ENCODE data around the gene CDK3. TPM values are rescaled to one million over a fixed set of nuclear protein-coding genes. Genes with fewer than 3 reads are reported as not detected.

CDK3 gene
- total RNA-seq, 1 experiment from 2014 or later, result 11.7 TPM

- Histone ChIP-seq H3K4ac (ENCODE audit: low read depth, low read length) (no peak overlapping the region), H2BK12ac (ENCODE audit: insufficient read length, low read depth, low read length) (no peak overlapping the region), H3K4me2 (ENCODE audit: insufficient read depth, insufficient read length, low read length) (no peak overlapping the region), H3T11ph (ENCODE audit: low read length) (no peak overlapping the region), H3K23me2 (ENCODE audit: insufficient read length, low read depth, low read length, poor library complexity, severe bottlenecking) (peaks cover 11% of the 10 kb centered on the region), H3K9ac (ENCODE audit: extremely low read depth, insufficient read length, low read length) (no peak overlapping the region), H3K9me3 (ENCODE audit: control insufficient read depth, low read depth, low read length) (no peaks in the 10 kb centered on the region), H2AFZ (ENCODE audit: low read length) (no peak overlapping the region), H4K20me1 (ENCODE audit: control insufficient read depth, insufficient read depth, insufficient read length) (no peaks in the 10 kb centered on the region), H2BK20ac (ENCODE audit: low read depth, low read length, poor library complexity, severe bottlenecking) (no peak overlapping the region), H4K8ac (replicated peaks; ENCODE audit: insufficient read length, low read depth, low read length) (no peak overlapping the region), H3K23ac (ENCODE audit: insufficient read length, low read depth, low read length) (no peak overlapping the region), H3K79me2 (ENCODE audit: insufficient read depth, low read length) (no peaks in the 10 kb centered on the region), H3K79me1 (ENCODE audit: insufficient read depth, low read depth, low read length, poor library complexity, severe bottlenecking) (no peaks in the 10 kb centered on the region), H2BK15ac (ENCODE audit: low read depth, low read length) (no peak overlapping the region), H2AK5ac (ENCODE audit: insufficient read length, low read length) (no peak overlapping the region), H3K14ac (ENCODE audit: insufficient read depth, low read length) (no peak overlapping the region), H4K91ac (ENCODE audit: insufficient read length, low read depth, low read length) (no peak overlapping the region), H2BK5ac (ENCODE audit: insufficient read length, low read length) (no peak overlapping the region), H3K18ac (ENCODE audit: insufficient read length, low read depth, low read length) (no peak overlapping the region), H3K27ac (ENCODE audit: insufficient read length, low read depth, low read length) (no peak overlapping the region), H3K4me1 (ENCODE audit: insufficient read depth, low read length) (no peaks in the 10 kb centered on the region), H2BK120ac (ENCODE audit: low read depth, low read length, poor library complexity, severe bottlenecking) (no peak overlapping the region), H3K56ac (ENCODE audit: insufficient read length, low read depth, low read length) (no peak overlapping the region), H4K5ac (ENCODE audit: insufficient read length, low read depth, low read length) (no peak overlapping the region), H3K27me3 (ENCODE audit: insufficient read depth, low read length) (no peaks in the 10 kb centered on the region)
- Mint-ChIP-seq H3K9me3 (no peaks in the 10 kb centered on the region), H3K27ac (peak overlapping the region in 1 of 3 experiments; percentile 64; a peak in 1 of 7 replicates), H3K27me3 (ENCODE audit: low read depth) (no peaks in the 10 kb centered on the region), H3K4me3 (no peak overlapping the region), H3K36me3 (ENCODE audit: insufficient read depth in 1 of 3, low read depth in 3 of 3) (peaks cover 12 to 41% (median 37%) of the 10 kb centered on the region in 3 experiments; a peak in 6 of 7 replicates), H3K4me1 (peaks cover 25 to 27% of the 10 kb centered on the region in 2 experiments)
- DNase-seq, result no peak
- no CpG with 5 or more reads among the region's 5 CpGs for WGBS (ENCODE audit: extremely low coverage, insufficient read length, low lambda C conversion rate)
- TF ChIP-seq CTCF (conservative IDR thresholded peaks at IDR 0.05), result no peak
Observed at GRCh38 chr17:75975757-75976174, 24.9 kb upstream of the CDK3 start.

Data from H9 (cell line).